HL-60 (cell line): ENCODE results near the gene IPCEF1.

ENCODE experiments used
- GABPA ChIP-seq: IDR thresholded peaks from 2 replicates; pipeline ENCODE4 v1.6.1; 2012; ENCODE audit warnings: low read depth
- POLR2AphosphoS5 ChIP-seq: IDR thresholded peaks from 2 replicates; pipeline ENCODE4 v1.6.1; 2012; ENCODE audit warnings: low read depth
- REST ChIP-seq: IDR thresholded peaks from 2 replicates; pipeline ENCODE4 v1.6.1; 2012; ENCODE audit warnings: low read depth; ENCODE audit not compliant: insufficient replicate concordance
- SPI1 ChIP-seq: IDR thresholded peaks from 2 replicates; pipeline ENCODE4 v1.6.1; 2012; ENCODE audit warnings: low read depth, mild to moderate bottlenecking, borderline replicate concordance
- TF ChIP-seq, protein P1 (sequence below): IDR thresholded peaks from one replicate; pipeline ENCODE4 v1.5.1; 2011; ENCODE audit warnings: low read length, control low read depth, inconsistent platforms; ENCODE audit not compliant: insufficient read depth

- TF ChIP-seq GABPA (no peak), POLR2AphosphoS5 (no peak), REST (no peak), SPI1 (peak; percentile 15; the same call in 1 of the 2 replicates)
- TF ChIP-seq, protein P1, sequence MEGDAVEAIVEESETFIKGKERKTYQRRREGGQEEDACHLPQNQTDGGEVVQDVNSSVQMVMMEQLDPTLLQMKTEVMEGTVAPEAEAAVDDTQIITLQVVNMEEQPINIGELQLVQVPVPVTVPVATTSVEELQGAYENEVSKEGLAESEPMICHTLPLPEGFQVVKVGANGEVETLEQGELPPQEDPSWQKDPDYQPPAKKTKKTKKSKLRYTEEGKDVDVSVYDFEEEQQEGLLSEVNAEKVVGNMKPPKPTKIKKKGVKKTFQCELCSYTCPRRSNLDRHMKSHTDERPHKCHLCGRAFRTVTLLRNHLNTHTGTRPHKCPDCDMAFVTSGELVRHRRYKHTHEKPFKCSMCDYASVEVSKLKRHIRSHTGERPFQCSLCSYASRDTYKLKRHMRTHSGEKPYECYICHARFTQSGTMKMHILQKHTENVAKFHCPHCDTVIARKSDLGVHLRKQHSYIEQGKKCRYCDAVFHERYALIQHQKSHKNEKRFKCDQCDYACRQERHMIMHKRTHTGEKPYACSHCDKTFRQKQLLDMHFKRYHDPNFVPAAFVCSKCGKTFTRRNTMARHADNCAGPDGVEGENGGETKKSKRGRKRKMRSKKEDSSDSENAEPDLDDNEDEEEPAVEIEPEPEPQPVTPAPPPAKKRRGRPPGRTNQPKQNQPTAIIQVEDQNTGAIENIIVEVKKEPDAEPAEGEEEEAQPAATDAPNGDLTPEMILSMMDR: no peak
Observed at GRCh38 chr6:154139892-154140291, 216.7 kb downstream of the IPCEF1 start.
